OCI-LY3 (cell line): ENCODE data around the gene POLR2A.
"Not testable (repeated sequence)": the region's sequence is repeated elsewhere in the genome, so short reads cannot be mapped to it uniquely, and the experiment has no call there.

ENCODE experiments used
- H2AFZ ChIP-seq: fragments of 200-600, 300-600 bp; shearing (Covaris generic); 2 replicates; pipeline ENCODE4 v1.6.0; 2014; ENCODE audit warnings: antibody characterized with exemption, low read depth, low read length
- H3K27ac ChIP-seq: fragments of 200-600, 300-600 bp; sonication (generic); 2 replicates; pipeline ENCODE4 v1.5.1; 2014; ENCODE audit warnings: mild to moderate bottlenecking, low read length, moderate library complexity, mixed read lengths
- H3K27me3 ChIP-seq: fragments of 200-600, 300-600 bp; sonication (generic); 2 replicates; pipeline ENCODE4 v1.6.1; 2014; ENCODE audit warnings: low read depth, low read length, mixed read lengths
- H3K36me3 ChIP-seq: fragments of 200-600, 300-600 bp; sonication (generic); replicated peaks from 2 replicates; pipeline ENCODE3; 2014; ENCODE audit warnings: low read depth, low read length, mixed read lengths
- H3K4me1 ChIP-seq: fragments of 300-600, 200-600 bp; sonication (generic); 2 replicates; pipeline ENCODE4 v1.6.1; 2014; ENCODE audit warnings: low read length, mixed read lengths
- H3K4me2 ChIP-seq: fragments of 200-600, 300-600 bp; sonication (generic); 2 replicates; pipeline ENCODE4 v1.6.1; 2014; ENCODE audit warnings: low read length, mixed read lengths
- H3K4me3 ChIP-seq: fragments of 300-600, 200-600 bp; sonication (generic); 2 replicates; pipeline ENCODE4 v1.5.1; 2014; ENCODE audit warnings: antibody characterized with exemption, mild to moderate bottlenecking, low read length, moderate library complexity
- H3K79me2 ChIP-seq: fragments of 300-600, 200-600 bp; shearing (Covaris generic); 2 replicates; pipeline ENCODE4 v1.6.1; 2014; ENCODE audit warnings: mild to moderate bottlenecking, low read length, mixed read lengths
- H3K9ac ChIP-seq: fragments of 300-600, 200-600 bp; shearing (Covaris generic); 2 replicates; pipeline ENCODE4 v1.6.0; 2014; ENCODE audit warnings: mild to moderate bottlenecking, low read length, moderate library complexity
- H3K9me3 ChIP-seq: fragments of 200-600, 300-600 bp; shearing (Covaris generic); 2 replicates; pipeline ENCODE4 v1.6.1; 2014; ENCODE audit warnings: low read length, mixed read lengths; ENCODE audit not compliant: insufficient read depth
- H4K20me1 ChIP-seq: fragments of 200-600, 300-600 bp; sonication (generic); 2 replicates; pipeline ENCODE4 v1.6.1; 2016; ENCODE audit warnings: low read length, mixed read lengths; ENCODE audit not compliant: insufficient read depth
- CTCF ChIP-seq: fragments of 200-600, 300-600 bp; sonication (generic); IDR thresholded peaks from 2 replicates; pipeline ENCODE4 v1.5.1; 2014; ENCODE audit warnings: antibody characterized with exemption, low read length, low read depth
- EZH2phosphoT487 ChIP-seq: fragments of 200-600 bp; shearing (Covaris generic); IDR thresholded peaks from 2 replicates; pipeline ENCODE4 v1.6.1; 2018; ENCODE audit warnings: antibody characterized with exemption, mixed run types, low read depth

The POLR2A gene

DNA sequence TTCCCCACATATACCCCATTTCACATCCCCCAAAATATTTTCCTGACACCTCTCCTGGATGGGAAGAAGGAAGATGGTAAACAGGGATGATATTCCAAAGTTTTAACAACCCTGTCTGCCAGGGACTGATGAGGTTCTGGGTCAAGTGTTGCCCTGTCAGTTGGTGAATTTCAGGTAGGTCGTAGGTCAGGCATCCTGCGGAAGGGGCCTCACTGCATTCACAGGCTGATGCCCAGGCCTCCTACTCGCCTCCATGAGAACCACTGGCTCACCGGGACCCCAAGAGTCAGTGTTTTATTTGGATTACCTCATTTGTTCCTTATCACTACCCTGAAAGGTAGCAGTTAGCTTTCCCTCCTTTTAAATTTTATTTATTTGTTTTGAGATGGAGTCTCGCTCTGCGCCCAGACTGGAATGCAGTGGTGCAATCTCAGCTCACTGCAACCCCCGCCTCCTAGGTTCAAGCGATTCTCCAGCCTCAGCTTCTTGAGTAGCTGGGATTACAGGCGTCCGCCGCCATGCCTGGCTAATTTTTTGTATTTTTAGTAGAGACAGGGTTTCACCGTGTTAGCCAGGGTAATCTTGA is 15.3 kb upstream of the POLR2A start:
- Histone ChIP-seq H3K27ac (no peak overlapping the region), H3K9ac (no peak overlapping the region), H3K4me2 (no peak overlapping the region), H3K9me3 (no peaks in the 10 kb centered on the region), H2AFZ (no peak overlapping the region), H3K4me1 (no peaks in the 10 kb centered on the region), H3K27me3 (no peaks in the 10 kb centered on the region), H3K36me3 (no peaks in the 10 kb centered on the region), H3K4me3 (no peak overlapping the region), H4K20me1 (no peaks in the 10 kb centered on the region), H3K79me2 (no peaks in the 10 kb centered on the region)
- no peak for TF ChIP-seq EZH2phosphoT487
- TF ChIP-seq CTCF: no peak

DNA sequence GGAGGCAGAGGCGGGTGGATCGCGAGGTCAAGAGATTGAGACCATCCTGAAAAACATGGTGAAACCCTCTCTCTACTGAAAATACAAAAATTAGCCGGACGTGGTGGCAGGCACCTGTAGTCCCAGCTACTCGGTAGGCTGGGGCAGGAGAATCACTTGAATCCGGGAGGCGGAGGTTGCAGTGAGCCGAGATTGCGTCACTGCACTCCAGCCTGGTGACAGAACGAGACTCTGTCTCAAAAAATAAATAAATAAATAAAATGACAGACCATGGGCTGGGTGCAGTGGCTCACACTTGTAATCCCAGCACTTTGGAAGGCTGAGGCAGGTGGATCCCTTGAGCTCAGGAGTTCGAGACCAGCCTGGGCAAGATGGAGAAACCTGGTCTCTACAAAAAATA is 14.3 kb upstream of the POLR2A start:
- H3K79me2 ChIP-seq, H3K4me3 ChIP-seq, H3K9me3 ChIP-seq, H3K27me3 ChIP-seq, H3K4me2 ChIP-seq, H2AFZ ChIP-seq, H3K36me3 ChIP-seq, H3K9ac ChIP-seq, H3K27ac ChIP-seq, H3K4me1 ChIP-seq, H4K20me1 ChIP-seq: not testable (repeated sequence)

DNA sequence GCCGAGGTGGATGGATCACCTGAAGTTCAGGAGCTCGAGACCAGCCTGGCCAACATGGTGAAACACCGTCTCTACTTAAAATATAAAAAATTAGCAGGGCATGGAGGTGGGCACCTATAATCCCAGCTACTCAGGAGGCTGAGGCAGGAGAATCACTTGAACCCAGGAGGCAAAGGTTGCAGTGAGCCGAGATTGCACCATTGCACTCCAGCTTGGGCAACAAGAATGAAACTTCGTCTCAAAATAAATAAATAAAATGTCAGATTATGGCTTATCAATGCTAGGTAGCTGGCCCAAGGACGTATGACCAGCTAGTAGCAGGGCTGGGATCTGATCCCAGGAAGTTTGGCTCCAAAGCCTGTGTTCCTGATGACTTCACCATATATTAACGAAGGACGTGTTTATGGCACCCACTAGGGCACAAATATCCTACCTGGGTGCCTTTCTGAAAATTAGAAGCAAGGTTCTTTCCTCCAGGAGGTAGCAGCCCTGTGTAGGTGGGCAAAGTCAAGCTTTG is 13.7 kb upstream of the POLR2A start:
- not testable (repeated sequence) for H3K4me1 ChIP-seq, H3K27me3 ChIP-seq, H3K79me2 ChIP-seq, H3K36me3 ChIP-seq, H2AFZ ChIP-seq, H3K4me3 ChIP-seq, H3K4me2 ChIP-seq, H3K9me3 ChIP-seq, H3K27ac ChIP-seq, H3K9ac ChIP-seq, H4K20me1 ChIP-seq

GRCh38 chr17:7471729-7472128 is 12.4 kb upstream of the POLR2A start:
- H3K4me3 ChIP-seq: no peak overlapping the region
- H3K79me2 ChIP-seq: peaks cover 15% of the 10 kb centered on the region
- no peaks in the 10 kb centered on the region for H3K36me3 ChIP-seq
- H3K9ac ChIP-seq: no peak overlapping the region
- no peaks in the 10 kb centered on the region for H3K9me3 ChIP-seq
- H3K4me2 ChIP-seq: no peak overlapping the region
- TF ChIP-seq CTCF: no peak
- no peak for TF ChIP-seq EZH2phosphoT487
- H2AFZ ChIP-seq: no peak overlapping the region
- no peak overlapping the region for H3K27ac ChIP-seq
- peaks cover 9% of the 10 kb centered on the region; the same call in 1 of the 2 replicates for H4K20me1 ChIP-seq
- no peaks in the 10 kb centered on the region for H3K27me3 ChIP-seq
- H3K4me1 ChIP-seq: no peaks in the 10 kb centered on the region

DNA sequence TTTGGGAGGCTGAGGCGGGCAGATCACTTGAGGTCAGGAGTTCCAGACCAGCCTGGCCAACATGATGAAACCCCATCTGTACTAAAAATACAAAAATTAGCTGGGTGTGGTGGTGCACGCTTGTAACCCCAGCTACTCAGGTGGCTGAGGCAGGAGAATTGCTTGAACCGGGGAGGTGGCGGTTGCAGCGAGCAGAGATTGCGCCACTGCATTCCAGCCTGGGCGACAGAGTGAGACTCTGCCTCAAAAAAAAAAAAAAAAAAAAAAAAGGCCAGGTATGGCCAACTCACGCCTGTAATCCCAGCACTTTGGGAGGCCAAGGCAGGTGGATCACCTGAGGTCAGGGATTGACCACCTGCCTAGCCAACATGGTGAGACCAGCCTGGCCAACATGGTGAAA is 9.4 kb upstream of the POLR2A start:
- peaks cover 19% of the 10 kb centered on the region; the same call in 1 of the 2 replicates for H4K20me1 ChIP-seq

More for the DNA sequence above, 9.4 kb upstream of the POLR2A start:
- H3K36me3 ChIP-seq, H3K4me2 ChIP-seq, H3K9ac ChIP-seq, H3K27ac ChIP-seq, H2AFZ ChIP-seq, H3K4me3 ChIP-seq, H3K27me3 ChIP-seq, H3K9me3 ChIP-seq, H3K4me1 ChIP-seq: not testable (repeated sequence)
- H3K79me2 ChIP-seq: peaks cover 42% of the 10 kb centered on the region
